M059J (cell line): ENCODE data around the gene CNDP2. TPM values are rescaled to one million over a fixed set of nuclear protein-coding genes. Genes with fewer than 3 reads are reported as not detected.
"Not testable (repeated sequence)": the region's sequence is repeated elsewhere in the genome, so short reads cannot be mapped to it uniquely, and the experiment has no call there.

ENCODE experiments used
- DNase-seq: peaks from one replicate; pipeline ENCODE4 v3.0.0-alpha.2; 2012; ENCODE audit warnings: low read depth
- total RNA-seq: library from RNA; depleted of rRNA; stranded (reverse); fragments of >200 nt; shearing (Covaris generic); gene quantifications from 2 replicates; pipeline ENCODE4 v1.2.3, GENCODE V29; 2014

CNDP2 gene
- total RNA-seq, 1 experiment from 2014 or later, result 25.9 TPM

DNA sequence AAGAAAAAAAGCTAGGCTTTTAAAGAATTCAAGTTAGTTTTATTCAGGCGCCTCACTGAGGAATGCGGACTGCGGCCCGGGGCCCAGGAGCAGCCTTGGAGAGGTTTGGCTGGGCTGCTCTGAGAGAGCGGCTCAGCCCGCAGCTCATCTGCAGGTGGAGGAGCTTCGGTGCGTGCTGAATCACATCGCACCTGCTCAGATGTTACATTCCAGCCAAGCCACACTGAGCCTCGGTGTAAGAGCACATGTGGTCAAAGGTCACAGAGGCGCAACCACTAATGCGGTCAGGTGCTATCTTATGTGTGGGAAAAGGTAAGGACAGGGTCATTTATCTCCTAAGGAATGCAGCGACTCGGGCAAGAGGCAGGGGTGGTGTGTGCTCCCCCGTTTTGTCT is 21.1 kb downstream of the CNDP2 start:
- no peak for DNase-seq

DNA sequence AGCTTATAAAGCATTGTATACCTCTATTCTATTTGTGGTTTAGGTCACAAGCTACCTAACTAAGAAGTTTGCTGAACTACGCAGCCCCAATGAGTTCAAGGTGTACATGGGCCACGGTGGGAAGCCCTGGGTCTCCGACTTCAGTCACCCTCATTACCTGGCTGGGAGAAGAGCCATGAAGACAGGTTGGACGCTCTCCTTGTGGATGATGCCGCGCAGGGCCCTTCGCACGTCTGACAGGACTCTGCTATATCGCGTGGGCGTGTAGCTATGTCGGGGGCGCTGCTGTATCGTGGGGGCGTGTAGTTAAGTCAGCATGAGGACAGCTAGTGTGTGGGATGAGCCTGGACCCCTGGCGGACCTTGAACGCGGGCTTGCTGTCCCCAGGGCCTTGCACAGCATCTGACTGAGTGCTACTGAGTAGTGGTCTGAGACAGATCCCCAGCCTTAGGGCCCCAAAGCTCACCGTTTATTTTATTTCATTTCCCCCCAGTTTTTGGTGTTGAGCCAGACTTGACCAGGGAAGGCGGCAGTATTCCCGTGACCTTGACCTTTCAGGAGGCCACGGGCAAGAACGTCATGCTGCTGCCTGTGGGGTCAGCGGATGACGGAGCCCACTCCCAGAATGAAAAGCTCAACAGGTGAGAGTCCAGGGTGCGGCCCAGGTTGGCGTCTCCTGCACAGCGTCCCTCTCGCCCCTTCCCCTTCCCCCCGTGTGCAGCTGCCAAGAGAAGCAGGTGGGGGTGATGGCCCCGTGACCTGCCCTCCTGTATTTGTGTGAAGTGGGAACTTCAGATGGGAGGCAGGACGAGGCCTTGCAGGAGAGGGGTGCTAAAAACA is 22.5 kb downstream of the CNDP2 start:
- no peak for DNase-seq

- DNase-seq, result no peak
Observed at GRCh38 chr18:74519320-74520095, 23.3 kb downstream of the CNDP2 start.

DNA sequence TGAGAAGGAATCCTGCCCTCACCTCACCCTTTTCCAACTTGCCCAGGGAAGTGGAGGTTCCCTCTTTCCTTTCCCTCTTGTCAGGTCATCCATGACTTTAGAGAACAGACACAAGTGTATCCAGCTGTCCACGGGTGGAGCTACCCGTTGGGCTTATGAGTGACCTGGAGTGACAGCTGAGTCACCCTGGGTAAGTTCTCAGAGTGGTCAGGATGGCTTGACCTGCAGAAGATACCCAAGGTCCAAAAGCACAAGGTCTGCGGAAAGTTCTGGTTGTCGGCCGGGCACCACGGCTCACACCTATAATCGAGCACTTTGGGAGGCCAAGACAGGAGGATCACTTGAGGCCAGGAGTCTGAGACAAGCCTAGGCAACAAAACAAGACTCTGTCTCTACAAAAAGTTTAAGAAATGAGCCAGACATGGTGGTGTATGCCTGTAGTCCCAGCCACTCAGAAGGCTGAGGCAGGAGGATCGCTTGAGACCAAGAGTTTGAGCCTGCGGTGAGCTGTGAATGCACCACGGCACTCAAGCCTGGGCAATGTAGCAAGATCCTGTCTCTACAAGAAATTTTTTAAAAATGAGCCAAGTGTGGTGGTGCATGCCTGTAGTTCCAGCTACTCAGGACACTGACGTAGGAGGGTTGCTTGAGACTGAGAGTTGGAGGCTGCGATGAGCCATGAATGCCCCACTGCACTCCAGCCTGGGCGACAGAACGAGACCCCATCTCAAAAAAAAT is 24.1 kb downstream of the CNDP2 start:
- DNase-seq, result no peak

DNA sequence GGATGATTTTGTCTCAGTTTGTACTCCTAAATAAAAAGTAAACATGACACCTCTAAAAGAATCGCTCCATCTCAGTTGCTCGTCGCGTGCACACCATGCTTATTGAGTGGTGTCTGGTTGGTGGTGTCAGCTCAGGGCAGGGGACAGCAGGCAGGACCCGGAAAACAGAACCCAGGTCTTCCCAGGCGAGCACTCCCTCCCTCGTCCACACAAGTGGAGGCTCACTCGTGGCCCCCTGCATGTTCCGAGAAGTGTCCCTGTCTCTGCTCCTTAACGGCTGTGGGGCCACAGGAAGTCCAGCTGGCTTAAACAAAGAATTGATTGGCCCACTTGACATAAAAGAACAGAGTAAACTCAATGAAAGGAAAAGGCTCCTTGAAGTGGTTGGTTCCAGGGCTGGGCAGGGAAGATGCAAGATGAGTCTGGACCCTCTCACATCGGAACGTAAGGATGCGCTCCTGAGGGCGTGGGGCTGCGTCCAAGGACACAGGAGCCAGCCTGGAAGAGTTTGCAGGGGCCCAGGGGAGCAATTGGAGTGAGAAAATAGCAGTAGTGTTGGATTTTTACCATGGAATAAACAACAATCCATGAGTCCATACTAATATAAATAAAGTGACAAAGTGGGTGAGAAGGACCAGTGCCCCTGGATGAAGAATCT is 25.0 kb downstream of the CNDP2 start:
- no peak for DNase-seq

DNA sequence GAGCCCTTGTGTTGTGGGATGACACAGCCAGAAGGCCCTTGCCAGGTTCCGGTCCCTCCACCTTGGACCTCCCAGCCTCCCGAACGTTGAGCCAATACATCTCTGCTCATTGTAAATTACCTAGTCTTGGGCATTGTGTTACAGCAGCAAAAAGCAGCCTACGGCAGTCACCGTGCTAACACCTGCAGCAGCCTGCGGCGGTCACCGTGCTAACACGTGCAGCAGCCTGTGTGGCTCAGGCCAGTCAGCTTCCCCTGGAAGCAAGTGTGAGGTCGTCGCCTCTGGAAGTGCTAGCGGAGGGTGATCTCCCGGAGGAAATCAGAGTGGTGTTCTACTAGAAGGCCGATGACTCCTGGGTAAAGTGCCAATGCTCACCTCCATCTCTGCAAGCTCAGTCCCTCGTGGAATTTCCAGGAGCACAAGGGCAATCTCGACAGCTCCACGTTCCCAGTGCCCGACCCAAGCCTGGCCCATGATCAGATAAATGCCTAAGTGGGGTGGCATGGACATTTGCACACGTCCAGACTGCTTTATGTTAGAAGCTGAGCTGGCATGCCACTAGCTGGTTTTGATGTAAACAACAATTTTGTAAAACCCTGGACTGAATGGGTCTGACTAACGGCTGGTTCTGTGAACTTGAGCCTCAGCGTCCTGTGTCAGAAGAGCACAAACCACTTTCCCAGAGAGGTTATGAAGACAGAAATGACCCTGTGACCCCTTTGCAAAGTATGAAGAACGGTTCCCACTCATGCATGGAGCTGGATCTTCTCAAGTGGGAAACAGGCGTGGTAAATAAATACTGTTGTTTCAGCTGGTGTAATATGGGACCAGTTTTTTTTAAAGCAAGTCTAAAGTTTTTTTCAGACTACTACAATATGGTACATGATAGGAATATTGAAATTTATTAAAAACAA is 26.7 kb downstream of the CNDP2 start:
- DNase-seq, result peak; percentile 26

DNA sequence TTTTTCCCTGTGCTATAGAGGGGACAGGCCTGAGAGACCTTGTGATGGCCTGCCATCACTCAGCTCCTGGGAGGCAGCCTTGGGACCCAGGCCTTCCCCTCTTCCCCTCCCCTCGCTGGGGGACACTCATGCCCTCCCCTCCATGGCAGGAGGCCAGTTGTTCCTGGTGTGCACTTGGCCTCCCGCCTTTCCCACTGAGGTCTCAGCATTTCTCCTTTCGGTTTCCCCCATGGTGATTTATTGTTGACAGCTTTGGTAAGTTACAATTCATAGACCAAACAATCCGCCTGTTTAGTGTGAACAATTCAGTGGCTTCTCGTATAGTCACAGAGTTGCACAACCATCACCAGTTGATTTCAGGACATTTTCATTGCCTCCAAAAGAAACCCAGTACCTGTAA is 27.9 kb downstream of the CNDP2 start:
- peak; percentile 73 for DNase-seq

GRCh38 chr18:74524915-74525314 is 28.8 kb downstream of the CNDP2 start:
- DNase-seq, result not testable (repeated sequence)

DNA sequence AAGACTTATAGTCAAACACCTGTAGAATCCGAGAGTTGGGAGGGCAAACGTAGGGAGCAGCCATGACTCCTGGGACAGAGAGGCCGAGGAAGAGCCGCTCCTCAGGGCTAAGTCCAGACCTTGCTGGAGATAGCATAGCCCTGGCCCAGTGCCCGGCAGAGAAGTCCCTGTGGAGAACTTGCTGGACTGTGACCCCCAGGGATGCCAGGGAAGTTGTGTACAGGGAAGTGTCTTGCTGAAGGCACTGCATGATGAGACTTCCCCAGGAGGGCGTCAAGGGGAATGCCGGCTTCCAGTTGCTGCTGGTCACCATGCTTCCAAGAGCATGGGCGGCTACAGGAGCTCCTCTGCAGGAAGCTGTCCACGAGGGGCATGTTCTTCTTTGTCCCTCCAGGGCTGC is 29.6 kb downstream of the CNDP2 start:
- DNase-seq, result no peak

DNA sequence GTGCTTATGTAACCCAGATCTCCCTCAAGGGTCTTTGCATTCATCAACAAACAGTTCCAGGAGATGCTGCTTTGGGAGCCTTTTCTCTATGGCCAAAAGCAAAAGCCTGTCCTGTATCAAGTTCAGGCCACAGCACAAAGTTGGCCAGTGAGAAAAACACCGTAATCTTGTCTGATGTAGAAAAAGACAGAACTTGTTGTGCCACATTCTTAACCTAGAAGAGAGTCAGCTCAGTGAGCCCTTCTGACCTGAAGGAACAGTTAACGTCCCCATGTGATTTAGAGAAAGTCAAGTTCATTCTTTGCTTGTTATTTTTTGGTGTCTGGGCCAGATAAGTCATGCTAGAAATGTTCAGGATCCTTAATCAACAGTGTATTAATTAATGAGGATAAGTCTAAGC is 30.3 kb downstream of the CNDP2 start:
- no peak for DNase-seq

DNA sequence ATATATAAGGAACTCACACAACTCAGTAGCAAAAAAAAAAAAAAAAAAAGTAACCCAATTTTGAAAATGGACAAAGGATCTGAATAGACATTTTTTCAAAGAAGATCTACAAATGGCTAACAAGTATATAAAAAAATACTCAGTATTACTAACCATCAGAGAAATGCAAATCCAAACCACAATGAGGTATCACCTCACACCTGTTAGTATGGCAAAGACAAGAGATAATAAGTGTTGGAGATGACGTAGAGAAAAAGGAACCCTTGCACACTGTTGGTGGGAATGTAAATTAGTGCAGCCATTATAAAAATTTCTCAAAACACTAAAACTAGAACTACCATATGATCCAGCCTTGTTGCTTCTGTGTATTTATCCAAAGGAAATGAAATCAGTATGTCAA is 32.3 kb downstream of the CNDP2 start:
- DNase-seq, result no peak

DNA sequence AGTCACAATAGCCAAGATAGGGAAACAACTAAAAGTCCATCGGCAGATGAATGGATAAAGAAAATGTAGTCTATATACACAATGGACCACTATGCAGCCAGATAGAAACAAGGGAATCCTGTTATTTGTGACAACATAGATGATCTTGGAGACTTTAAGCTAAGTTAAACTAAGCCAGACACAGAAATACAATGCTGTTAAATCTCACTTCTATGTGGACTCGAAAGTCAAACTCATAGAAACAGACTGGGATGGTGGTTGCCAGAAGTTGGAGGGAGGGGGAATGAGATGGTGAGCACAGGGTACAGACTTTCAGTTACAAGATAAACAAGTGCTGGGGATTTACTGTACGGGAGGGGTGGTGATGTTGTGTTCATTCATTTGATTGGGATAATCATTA is 32.8 kb downstream of the CNDP2 start:
- DNase-seq, result no peak

DNA sequence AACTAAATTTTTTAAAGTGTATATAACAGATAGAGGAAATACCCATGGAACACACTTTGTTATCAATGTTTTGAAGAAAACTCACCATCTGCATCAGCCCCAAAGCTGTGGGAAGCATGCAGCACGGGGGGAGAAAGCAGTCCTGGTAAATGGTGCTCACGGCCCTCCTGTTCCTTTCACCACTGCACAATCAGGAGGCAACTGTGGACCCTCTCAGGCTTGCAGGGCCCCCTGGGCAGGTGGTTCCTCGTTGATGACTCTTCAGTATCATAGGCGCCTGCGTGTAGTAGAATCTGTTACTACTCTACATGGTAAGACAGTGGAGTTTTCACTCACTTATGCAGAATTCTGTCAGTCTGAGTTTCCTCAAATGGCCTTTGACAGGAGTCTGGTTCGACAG is 33.2 kb downstream of the CNDP2 start:
- no peak for DNase-seq

DNA sequence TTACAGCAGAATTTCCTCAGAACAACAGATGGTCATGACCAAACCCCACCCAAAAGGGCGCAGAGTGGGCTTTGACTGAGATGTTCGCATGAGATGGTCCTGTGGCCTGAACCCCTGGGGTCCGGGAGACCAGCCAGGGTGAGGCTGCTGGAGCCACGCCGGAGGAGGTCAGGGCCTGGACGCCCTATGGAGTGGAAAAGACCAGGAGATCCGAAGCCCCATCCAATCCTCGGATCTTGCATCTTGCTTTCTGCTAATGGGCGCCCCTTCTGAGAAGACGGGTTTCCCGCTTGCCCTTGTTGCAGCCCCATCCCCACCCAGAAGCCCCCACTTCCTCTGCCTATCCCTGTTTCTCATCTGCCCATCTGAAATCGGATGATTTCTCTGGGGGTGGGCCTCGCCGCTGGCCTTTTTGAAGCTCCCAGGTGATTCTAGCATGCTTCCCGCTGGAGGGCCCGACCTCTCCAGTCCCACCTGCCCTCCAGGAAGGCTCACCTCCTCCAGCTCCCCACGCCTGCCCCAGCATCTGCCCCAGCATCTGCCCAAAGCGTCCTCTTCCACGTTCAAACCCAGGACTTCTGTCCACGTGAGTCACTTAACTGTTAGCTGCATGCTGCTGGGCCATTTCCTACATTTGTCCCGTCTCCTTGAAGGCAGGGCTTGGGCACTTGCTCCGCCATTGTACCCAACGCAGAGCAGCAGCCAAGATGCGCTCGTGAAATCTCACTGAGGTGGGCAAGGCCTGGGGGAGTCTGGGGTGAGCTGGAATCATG is 33.8 kb downstream of the CNDP2 start:
- DNase-seq, result no peak

- no peak for DNase-seq
Observed at GRCh38 chr18:74530584-74530862, 34.4 kb downstream of the CNDP2 start.

DNA sequence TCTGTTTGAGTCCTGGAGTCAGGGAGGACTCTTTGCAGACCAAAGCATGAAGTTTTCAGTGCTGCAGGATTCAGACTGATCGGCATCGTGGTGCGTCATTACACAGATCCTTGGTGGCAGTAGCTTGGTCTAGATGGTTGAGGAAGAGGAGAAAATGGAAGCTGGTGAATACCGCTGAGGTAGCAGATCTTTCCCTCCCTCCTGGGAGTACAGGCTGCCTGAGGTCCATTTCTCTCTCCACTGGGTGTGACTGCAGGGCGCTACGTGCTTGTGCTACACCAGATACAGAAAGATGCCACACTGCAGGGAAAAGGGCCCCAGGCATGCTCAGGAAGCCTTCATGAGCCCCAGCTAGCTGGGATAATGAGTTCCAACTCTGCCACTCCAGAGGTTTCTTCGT is 34.9 kb downstream of the CNDP2 start:
- no peak for DNase-seq

- no peak for DNase-seq
Observed at GRCh38 chr18:74532511-74533025, 36.4 kb downstream of the CNDP2 start.

DNA sequence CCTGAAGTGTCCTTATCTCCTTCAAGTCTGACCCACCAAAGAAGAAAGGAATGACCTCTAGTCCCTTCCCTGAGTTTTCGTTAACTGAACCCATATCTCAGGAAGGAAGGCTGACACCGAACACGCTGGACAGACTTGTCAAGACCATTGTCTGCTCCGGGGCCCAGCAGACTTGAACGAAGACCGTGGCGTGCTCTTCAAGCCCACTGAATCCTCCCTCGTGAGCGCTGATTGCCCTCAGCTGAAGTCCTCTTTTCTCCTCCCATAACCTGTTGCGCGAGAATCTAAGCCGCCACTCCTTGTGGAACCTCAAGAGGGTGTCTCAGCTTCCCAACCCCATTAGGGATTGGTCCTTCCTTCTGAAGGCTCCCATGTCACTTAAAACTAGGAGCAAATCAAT is 37.5 kb downstream of the CNDP2 start:
- DNase-seq, result no peak

GRCh38 chr18:74534150-74534969 is 38.2 kb downstream of the CNDP2 start, which contains the start of gene CNDP1:
TSS of gene CNDP1 (plus strand) at chr18:74534500. CDS start at chr18:74534668, 168 bp downstream.
- DNase-seq, result no peak
